ENCODE data around the gene CPTP.

The CPTP gene

DNA sequence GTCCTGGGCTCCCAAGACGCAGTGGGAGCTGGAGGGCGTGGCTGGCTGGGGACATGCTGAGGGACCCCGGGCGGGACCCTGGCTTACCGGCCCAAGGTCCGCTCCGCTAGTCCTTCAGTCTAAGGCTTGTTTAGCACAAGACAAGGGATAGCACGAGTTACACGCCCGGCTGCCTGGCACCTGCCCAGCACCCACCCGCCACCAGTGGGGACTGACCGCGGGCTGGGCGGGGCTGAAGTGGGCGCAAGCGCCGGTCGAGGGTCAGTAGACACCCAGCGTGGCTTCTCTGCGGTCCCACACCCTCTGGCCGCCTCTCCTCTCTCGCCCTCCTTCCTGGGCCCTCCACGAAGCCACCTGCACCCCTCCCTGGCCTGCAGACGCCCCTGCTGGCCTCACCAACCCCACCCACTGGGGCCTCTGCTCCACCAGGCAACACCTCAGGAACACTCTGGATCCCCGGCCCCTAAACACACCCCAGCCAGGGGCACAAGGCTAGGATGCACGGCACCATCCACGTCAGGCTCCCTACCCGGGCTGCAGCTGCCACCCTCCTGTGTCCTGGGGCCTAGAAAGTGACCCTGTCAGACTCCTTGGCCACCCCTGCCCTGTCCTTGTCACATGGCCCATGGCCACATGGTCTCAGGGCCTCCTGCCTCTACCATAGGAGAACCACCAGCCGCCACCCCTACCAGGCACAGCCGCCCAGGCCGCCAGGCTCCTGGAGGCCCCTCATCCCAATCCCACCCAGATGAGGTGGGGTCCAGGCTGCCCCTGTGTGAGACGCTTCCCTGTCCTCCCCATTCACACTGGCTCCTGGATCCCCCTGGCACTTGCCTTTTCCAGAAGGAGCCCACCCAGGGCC lies 12.6 kb downstream of the CPTP start:
- DNase-seq, result no peak

DNA sequence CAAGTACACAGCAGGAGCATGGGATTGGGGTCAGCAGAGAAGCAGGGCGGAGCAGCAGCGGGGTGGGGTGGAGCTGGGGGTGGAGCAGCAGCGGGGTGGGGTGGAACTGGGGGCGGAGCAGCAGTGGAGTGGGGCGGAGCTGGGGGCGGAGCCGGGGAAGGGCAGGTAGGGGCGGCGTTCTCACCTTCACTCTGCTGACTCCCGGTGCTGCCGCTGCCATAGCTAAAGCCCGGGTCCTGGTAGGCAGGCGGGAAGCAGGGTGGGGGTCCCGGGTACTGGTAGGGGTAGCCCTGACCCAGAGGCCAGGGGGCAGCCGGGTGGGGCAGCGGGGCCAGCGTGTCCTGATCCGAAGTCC lies 13.2 kb downstream of the CPTP start:
- no peak for DNase-seq

DNA sequence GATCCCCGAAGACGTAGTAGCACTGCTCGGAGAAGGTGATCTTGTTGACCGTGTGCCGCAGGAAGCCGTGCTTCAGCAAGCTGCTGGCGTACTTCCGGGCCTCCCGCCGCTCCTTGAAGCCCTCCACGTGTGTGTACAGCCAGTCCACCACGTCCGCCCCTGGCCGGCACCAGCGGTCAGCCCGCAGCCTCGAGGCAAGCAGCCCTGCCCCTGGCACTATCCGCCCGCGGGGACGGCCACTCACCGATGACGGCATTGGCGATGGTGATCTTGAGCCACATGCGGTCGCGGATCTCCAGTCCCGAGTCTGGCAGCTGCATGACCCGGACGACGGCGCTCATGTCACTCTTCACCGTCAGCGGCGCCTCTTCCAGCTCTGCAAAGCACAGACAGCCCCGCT lies 13.7 kb downstream of the CPTP start:
- DNase-seq, result no peak

DNA sequence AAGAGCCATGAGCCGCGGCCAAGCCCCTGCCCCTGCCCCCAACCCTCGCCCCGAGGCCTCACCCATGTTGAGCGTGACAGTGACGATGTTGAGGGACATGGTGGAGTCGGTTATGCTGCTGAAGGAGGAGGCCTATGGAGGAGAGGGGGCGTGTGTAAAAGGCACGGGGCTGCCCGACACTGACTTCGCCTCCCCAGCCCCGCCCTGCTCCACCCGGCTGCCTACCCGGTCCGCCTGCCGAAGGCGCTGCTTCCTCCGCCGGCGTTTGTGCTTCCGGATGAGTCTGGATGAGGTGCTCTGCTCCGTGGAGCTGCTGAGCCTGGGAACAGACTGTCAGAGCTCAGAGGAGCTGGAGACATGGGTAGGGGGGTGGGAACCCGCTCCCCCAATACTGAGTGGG lies 15.6 kb downstream of the CPTP start:
- no peak for DNase-seq

DNA sequence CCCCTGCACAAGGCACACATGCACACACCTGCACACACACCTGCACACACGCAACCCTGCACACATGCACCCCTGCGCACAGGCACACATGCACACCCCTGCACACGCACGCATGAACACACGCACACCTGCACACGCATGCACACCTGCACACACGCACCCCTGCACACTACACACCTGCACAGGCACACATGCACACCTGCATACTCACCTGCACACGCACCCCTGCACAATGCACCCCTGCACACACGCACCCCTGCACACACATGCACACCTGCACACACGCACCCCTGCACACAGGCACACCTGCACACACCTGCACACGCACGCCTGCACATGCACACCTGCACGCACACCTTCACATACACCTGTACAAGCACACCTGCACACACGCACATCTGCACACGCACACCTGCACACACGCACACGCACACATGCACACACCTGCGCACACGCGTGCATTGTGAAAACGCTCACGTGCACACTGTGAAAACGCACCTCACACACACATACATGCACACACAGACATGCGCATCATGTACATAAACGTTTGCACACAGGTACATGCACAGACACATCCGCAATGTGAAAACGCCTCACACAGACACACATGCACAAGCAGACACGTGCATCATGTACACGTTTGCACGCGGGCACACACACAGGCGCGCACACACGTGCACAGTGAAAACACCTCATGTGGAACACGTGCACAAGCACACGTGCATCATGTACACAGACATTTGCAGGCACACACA lies 16.4 kb downstream of the CPTP start:
- no peak for DNase-seq

DNA sequence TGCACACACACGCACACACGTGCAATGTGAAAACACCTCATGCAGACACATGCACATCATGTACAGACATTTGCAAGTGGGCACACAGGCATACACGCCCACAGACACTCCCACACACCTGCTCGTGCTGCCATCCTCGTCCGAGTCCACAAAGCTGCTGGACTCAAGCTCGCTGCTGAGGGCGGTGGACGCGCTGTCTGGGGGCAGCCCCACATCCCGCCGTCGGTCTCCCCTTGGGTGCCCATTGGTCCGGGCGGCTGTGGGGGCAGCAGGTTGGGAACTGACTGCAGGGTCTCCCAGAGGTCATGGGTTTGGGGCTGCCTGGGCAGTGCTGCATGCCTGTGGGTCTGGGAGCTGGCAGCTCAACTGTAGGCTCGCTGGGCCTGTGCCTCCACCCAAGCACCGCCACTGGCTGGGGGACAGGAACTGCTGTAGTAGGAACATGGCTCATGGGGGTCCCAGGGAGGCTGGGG lies 17.0 kb downstream of the CPTP start:
- DNase-seq, result no peak

DNA sequence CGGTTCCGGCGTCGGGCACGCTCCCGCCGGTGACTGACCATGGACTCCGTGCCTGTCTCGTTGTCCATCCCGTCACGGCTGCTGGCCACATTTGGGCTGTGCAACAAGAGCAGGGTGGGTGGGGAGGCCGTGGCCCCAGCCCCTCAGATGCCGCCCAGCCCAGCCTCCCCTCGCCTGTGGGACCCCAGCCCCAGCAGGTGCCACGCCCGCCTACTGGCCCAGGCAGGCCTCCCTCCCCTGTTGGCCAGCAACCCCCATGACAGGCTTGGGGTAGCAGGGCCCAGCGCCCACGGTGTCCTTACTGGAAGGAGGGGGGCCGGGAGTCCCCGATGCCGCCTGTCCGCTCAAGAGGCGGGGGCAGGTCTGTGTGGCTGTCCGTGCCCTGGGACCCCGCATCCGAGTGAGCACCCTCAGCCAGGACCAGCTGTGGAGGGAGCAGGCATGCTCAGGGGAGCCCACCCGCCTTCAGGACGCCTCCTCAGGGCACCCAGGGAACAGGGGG lies 17.5 kb downstream of the CPTP start:
- no peak for DNase-seq

DNA sequence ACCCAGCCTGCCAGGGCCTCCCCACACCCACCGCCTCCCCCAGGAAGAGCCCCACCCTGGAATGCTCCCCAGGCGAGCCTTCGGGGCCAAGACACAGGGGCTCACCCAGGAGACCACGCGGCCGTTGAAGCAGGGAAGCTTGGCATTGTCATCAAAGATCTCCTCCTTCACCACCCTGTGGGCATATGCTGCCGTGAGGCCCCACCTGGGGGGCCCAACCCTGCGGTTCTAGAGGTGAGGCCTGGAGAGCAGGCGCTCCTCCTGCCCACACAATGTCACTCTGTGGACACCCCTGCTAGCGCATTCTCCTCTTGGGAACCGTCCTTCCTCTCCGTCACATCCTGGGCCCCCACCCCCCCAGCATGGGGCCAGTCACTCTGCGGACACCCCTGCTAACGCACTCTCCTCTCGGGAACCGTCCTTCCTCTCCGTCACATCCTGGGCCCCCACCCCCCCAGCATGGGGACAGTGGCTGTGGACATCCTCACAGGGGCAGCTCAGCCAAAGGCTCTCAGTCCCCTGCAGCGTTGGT lies 18.0 kb downstream of the CPTP start:
- DNase-seq, result no peak

DNA sequence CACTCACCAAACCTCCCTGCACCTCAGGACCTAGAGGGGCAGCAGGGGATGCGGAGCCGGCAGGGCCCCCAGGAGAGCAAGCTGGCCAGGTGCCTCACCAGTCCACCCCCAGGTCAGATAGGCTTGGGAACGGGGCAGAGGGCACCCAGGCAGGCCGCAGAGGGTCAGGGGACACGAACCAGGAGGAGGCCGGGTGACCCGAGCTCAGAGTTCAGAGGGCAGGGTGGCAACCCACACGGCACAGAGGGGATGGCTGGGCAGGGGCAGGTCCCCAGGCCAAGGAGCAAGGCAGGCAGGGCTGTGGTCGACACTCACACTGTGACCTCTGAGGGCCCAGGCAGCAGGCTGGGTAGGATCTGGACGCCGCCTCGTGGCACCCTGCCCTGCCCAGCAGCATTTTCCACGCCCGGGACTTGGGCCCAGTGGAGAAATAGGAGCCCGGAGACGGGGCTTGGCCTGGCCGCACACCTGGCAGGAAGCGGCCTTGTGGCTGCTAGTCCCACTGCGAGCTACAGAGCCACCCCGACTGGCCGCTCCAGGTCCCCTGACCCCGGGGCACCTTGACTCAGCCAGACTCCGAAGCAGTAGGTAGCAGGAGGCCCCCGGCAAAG lies 19.3 kb downstream of the CPTP start:
- DNase-seq, result no peak

DNA sequence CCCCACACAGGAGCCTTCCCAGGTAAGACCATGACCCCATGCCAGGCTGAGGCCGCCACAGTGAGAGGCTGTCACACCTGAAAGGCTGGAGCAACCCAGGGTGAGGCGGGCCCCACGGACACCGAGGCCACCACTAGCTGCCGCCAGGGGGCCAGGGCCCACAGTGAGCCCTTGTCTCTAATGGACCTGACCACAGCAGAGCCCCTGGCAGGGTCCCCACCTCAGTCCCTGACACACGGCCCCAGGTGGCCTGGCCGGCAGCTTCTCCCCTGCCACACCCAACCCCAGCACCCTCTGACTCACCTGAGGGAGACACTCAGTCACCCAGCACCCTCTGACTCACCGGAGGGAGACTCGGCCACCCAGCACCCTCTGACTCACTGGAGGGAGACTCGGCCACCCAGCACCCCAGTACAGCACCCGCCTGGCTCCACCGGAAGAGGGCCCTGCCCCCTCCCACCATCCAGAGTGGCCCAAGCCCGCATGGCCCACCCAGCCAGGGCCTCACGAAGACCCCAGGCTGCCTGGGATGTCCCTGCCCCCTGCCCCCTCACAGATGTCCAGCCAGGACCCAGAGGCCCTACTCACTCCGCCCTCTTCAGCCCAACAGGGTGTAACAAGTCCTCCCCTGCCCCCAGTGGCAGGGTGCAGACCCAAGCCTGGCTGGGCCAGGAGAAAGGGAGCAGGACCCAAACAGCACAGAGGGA lies 20.2 kb downstream of the CPTP start:
- DNase-seq, result no peak

DNA sequence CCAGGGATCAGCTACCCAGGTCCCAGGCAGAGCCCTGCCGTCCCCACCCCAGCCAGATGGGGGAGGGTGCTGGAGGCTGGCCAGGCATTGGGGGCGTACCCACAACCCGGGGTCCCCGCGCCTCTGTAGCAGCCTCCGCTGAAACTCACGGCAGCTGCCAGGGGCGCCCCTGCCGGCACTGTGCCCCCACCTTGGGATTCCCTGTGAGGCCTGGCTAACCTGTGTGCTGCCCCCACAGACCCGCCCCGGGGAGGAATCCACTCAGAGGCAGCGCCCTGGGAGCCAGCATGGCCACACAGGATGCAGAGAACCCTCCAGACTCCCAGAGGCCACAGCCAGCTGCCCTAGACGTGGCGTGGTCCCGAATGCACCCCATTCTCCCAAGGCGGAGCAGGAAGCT lies 20.8 kb downstream of the CPTP start:
- no peak for DNase-seq

DNA sequence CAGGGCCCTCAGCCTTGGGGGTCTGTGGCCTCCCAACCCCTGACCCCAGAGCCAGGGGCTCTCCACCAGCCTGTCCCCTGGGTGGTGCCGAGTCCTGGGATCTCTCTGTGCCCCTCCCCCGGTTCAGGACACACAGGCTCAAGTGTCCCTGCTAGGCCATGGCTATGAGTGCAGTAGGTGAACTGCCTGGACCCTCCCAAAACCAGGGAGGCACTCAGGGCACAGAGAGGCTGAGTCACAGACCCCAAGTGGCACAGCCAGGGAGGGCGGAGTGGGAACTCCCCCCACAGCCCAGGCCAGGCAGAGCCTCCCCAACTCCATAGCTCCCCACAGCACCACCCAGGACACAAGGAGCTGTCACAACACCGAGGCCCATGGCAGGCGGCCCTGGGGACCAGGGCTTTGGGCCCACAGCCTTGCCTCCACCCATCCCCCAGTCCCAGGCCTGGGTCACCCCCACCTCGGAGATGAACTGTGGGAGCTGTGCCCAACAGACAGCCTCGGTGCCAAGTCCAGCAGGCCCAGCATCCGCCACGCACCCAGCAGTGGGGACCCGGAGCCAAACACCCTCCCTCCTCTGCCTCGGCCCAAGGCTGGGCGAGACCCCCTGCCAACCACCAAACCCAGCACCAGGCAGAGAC lies 21.4 kb downstream of the CPTP start:
- DNase-seq, result no peak

DNA sequence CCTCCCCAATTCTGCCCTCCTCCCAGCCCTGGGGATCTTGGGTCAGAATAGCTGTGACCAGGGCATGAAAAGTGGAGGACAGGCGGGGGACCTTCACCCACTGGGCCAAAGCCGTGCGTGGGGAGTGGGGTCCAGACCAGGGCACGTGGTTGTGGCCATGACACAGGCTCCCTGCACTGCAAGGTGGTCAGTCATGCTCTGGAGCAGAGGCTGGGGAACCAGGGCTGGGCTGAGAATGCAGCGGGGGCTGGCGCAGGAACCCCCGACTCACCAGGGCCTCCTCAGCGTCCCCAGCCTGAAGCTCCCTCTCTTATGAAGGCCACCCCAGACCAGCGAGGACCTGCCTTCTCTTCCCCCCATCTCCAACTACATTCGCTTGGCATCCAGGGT lies 21.9 kb downstream of the CPTP start:
- no peak for DNase-seq

DNA sequence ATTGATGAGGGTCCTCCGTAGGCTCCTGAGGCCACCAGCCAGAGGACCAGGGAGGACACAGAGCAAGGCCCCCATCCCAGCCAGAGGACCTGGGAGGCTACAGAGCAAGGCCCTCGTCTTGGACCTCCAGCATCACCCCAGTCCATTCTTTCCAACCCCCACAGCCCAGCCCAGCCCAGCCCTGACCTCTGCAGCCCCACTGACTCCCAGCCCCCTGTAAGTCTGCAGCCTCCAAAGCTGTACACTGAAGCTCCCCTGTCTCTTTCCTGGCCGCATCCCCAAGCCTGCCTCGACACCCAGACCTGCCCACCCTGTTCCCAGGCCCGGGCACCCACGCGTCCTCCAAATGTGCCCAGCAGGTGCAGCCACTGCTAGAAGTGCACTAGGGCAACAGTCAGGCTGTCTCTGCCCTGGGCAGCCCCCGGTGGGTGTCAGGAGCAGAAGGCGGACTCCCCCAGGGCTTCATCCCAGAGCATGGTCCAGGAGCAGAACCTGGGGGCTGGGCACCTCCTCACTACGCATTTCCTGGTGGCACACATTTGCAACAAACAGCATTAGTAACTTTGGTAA lies 22.5 kb downstream of the CPTP start:
- DNase-seq, result no peak

DNA sequence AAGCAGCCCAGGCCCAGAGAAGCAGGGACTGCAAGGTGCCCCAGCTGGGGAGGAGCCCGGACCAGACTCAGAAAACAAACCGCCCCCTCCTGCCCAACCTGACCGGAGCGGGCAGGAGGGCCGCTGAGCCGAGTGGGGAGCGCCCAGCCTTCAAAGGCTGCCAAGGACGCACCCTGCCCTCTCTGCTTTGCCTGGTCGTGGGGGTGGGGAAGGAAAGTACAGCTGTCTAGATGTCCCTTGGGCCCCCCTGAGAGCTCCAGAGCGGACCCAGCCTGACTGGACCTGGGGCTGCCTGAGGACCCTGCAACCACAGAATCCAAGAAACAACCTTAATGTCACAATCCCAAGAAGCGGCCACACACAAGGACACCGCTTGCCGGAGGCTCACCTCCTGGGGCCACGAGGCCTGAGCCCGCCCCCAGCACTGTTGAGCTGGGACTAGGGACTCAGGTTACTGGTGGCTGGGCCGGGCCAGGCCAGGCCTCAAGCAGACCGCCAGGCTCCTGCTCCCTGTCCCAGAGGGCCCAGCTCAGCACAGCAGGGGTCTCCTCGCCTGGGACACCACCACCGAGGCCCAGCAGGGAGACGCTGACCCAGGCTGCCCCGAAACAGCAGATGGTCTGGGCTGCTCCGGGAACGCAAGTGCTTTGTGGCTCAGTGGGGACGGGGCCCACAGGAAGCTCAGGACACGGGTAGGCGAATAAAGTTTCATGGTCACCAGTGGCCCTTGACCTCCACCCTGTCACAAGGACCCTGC lies 23.2 kb downstream of the CPTP start:
- no peak for DNase-seq

DNA sequence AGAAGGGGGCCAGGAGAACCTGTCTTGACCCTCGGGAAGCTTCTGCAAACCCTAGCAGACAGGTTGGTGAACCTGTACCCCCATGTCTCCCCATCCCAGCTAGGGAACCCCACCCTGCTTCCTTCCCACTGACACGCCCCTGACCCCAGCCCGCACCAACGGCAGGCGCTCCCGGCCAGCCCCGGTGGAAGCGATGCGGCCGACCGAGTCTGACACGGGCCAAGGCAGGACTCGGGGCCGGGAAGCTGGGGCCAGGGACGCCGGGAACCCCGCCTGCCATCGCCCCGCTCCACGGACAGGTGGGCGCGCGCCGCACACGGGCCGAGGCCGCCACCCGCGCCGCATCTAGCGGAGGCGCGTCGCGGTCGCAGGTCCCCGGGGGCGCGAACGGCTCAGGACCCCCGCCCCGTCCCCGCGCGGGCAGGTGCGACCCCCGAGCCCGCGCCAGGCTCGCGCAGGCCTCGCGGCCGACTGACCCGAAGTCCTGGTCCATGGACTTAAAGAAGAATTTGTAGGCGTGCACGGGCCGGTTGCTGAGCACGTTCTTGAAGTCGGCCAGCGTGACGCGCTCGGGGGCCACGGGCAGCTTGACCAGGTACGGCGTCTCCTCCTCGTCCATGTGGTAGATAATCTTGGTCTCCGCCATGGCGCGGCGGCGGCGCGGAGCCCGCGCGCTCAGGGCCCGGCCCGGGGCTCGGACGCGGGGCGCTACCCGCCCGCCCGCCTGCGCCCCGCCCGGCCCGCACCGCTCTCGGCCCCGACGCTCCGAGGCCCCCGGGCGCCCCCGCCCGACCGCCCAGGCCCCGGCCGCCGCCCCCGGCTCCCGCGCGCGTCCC lies 24.0 kb downstream of the CPTP start:
- DNase-seq, result no peak

DNA sequence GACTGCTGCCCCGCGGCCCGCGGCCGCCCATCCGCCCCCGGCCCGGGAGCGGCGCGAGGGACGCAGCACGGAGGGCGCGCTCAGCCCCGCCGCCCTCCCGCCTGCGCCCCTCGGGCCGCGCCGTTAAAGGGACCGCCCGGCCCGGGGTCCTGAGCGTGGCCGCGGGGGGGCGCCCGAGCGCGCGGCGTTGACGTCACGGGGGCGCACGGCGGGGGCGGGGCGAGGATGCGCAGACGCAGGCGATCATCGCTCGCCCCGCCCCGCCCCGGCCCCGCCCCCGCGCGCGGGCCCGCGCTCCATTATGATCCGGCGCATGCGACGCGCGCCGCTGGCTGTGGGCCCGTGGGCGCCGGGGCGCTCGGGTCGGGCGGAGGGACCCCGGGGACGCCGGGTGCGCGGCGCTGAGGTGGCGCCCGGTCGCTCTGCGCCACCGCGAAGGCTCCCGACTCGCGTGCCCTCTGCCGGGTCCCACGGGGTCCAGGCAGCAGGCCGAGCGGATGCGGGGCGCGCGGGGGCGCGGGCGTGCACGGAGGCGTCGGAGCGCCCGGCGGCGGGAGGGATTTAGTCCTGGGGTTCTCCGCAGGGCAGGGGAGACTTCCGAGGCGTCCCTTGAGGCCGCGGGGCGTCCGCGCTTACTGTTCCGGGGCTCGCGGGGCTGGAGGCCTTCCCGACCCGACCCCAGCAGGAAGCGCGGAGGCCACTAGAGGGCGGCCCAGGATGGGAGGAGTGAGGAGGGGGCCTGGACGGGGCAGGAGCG lies 24.8 kb downstream of the CPTP start, which contains the start of gene DVL1:
Gene DVL1, minus strand, starts transcription at position 163 of the 757 bp plus-strand sequence. CDS start 353 bp downstream, outside the sequence.
- DNase-seq, result no peak

DNA sequence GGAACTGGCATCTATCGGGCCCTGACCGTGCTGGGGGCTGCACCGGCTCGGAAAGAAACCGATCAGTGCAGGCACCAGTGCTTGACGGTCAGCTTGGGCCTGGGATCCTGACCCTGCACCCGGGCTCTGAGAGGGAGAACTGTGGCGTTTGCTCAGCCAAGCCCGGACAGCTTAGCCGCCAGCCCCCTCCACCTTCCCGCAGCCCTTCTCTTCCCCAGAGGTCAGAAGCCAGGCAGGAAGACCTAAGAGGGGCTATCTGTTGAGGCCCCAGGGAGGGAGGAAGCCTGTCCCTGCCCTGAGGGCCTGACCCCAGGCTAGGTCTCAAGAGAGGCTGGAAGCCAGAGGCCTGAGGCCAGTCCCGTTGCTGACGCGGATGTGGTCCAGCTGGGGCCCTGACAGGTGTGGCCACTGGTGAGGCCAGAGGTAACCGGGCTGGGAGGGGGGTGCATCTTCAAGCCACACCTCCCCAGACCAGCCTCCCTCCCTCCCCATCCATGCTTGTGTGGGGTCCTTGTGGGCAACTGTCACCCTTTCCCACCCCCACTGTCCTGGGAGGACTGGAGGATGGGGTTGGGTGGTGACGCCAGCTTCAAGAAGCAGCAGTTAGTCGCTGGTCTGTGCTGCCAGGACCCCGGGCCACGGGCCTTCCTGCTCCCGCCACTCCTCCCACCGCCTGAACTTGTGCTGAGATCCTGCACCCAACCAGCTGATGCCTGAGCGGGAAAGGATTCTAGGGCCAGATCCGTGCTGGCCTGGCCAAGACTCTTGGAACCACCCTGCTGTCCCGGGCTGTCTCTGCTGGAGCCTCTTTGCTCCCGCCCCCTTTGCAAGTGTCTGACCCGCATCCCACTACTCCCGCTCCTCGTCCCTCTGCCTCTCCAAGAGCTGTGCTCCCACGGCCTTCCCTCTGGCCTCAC lies 27.2 kb downstream of the CPTP start:
- no peak for DNase-seq
